Osteocyte (in vitro differentiated cells): ENCODE results near the gene ANTXR1. TPM values are rescaled to one million over a fixed set of nuclear protein-coding genes. Genes with fewer than 3 reads are reported as not detected.

Experiments used
- DNase-seq: peaks from one replicate; pipeline ENCODE4 v3.0.0; 2021; ENCODE audit warnings: mixed read lengths; ENCODE audit not compliant: unreplicated experiment; ENCODE audit errors: extremely low spot score
- H3K27ac Mint-ChIP-seq: one replicate; pipeline ENCODE4 v1.8.0; 2021; ENCODE audit warnings: mild to moderate bottlenecking, mixed read lengths; ENCODE audit not compliant: unreplicated experiment
- H3K27me3 Mint-ChIP-seq: one replicate; pipeline ENCODE4 v1.8.0; 2021; ENCODE audit warnings: mixed read lengths; ENCODE audit not compliant: unreplicated experiment
- H3K36me3 Mint-ChIP-seq: one replicate; pipeline ENCODE4 v1.8.0; 2021; ENCODE audit warnings: mixed read lengths; ENCODE audit not compliant: unreplicated experiment
- H3K4me1 Mint-ChIP-seq: one replicate; pipeline ENCODE4 v1.8.0; 2021; ENCODE audit warnings: mixed read lengths; ENCODE audit not compliant: unreplicated experiment
- H3K4me3 Mint-ChIP-seq: one replicate; pipeline ENCODE4 v1.8.0; 2021; ENCODE audit warnings: mild to moderate bottlenecking, moderate library complexity, mixed read lengths; ENCODE audit not compliant: unreplicated experiment
- H3K9me3 Mint-ChIP-seq: one replicate; pipeline ENCODE4 v1.8.0; 2021; ENCODE audit warnings: mixed read lengths; ENCODE audit not compliant: unreplicated experiment
- total RNA-seq: library from RNA; stranded (reverse); gene quantifications from 2 replicates; pipeline ENCODE4 v1.2.1, GENCODE V29; 2021
- TF ChIP-seq, protein P1 (sequence below): fragments of 200-600 bp; sonication (generic); IDR thresholded peaks from 2 replicates; pipeline ENCODE4 v1.5.0; 2021; ENCODE audit warnings: antibody characterized with exemption, mild to moderate bottlenecking, moderate library complexity

ANTXR1 gene
- total RNA-seq, 1 donor from 2014 or later, result 144 TPM

GRCh38 chr2:69180974-69181373, 168.0 kb downstream of the ANTXR1 start:
- Mint-ChIP-seq H3K27me3 (no peaks in the 10 kb centered on the region), H3K36me3 (peaks cover 49% of the 10 kb centered on the region), H3K27ac (no peak overlapping the region), H3K4me1 (peaks cover 23% of the 10 kb centered on the region), H3K9me3 (no peaks in the 10 kb centered on the region), H3K4me3 (no peak overlapping the region)
- no peak for DNase-seq
- TF ChIP-seq, protein P1, sequence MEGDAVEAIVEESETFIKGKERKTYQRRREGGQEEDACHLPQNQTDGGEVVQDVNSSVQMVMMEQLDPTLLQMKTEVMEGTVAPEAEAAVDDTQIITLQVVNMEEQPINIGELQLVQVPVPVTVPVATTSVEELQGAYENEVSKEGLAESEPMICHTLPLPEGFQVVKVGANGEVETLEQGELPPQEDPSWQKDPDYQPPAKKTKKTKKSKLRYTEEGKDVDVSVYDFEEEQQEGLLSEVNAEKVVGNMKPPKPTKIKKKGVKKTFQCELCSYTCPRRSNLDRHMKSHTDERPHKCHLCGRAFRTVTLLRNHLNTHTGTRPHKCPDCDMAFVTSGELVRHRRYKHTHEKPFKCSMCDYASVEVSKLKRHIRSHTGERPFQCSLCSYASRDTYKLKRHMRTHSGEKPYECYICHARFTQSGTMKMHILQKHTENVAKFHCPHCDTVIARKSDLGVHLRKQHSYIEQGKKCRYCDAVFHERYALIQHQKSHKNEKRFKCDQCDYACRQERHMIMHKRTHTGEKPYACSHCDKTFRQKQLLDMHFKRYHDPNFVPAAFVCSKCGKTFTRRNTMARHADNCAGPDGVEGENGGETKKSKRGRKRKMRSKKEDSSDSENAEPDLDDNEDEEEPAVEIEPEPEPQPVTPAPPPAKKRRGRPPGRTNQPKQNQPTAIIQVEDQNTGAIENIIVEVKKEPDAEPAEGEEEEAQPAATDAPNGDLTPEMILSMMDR, result no peak

DNA sequence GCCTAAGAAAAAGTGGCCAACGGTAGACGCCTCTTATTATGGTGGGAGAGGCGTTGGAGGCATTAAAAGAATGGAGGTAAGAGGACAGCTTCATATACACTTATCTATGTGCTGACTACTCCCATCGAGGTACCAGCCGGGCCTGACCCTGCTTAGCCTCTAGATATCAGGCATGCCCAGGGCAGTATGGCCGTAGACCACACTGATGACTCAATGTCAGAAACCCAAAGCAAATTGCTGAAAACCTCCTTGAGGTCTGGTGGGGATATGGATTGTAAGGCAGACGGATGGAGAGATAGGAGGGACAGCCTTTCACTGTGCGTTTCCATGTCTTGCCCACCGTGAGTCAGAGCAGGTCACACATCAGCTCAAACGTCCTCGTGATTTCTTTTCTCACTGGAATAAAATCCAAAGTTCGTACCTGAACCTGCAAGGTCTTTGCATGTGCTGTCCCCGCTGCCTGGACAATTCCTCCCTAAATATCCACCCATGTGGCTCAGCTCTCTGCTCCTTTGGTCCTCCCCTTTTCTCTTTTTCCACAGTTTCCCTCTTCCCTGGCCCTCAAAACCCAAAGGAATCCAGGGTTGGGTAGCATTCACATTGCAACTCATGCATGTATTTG, 168.9 kb downstream of the ANTXR1 start:
- no peaks in the 10 kb centered on the region for H3K27me3 Mint-ChIP-seq
- H3K4me1 Mint-ChIP-seq, result peaks cover 14% of the 10 kb centered on the region
- no peak overlapping the region for H3K27ac Mint-ChIP-seq
- H3K36me3 Mint-ChIP-seq, result peaks cover 56% of the 10 kb centered on the region
- DNase-seq, result no peak
- TF ChIP-seq, protein P1, result no peak
- no peaks in the 10 kb centered on the region for H3K9me3 Mint-ChIP-seq
- H3K4me3 Mint-ChIP-seq, result no peak overlapping the region

DNA sequence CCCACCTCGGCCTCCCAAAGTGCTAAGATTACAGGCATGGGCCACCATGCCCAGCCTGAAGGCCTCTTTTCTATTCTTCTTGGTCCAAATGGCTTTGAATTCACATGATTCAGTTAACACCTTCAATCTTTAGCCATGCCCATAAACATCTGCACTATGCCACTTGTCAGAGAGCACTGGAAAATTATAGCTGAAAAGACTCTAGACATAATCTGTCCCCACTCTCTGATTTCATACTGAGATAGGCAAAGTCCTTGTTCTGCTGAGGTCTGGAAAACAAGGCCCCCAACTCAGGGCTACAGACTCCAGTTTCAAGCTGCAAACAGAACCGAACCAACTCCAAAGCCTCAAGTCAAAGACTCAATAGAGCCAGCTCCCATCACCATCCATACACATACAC, 170.7 kb downstream of the ANTXR1 start:
- no peak overlapping the region for H3K27ac Mint-ChIP-seq
- H3K4me3 Mint-ChIP-seq, result no peak overlapping the region
- no peak for DNase-seq
- TF ChIP-seq, protein P1, result no peak
- H3K27me3 Mint-ChIP-seq, result no peaks in the 10 kb centered on the region
- no peaks in the 10 kb centered on the region for H3K9me3 Mint-ChIP-seq
- H3K36me3 Mint-ChIP-seq, result peaks cover 59% of the 10 kb centered on the region
- H3K4me1 Mint-ChIP-seq, result peaks cover 5% of the 10 kb centered on the region

GRCh38 chr2:69184224-69184623, 171.2 kb downstream of the ANTXR1 start:
- Mint-ChIP-seq H3K27me3 (no peaks in the 10 kb centered on the region), H3K4me1 (peaks cover 7% of the 10 kb centered on the region), H3K27ac (no peak overlapping the region), H3K4me3 (no peak overlapping the region), H3K9me3 (no peaks in the 10 kb centered on the region), H3K36me3 (peaks cover 63% of the 10 kb centered on the region)
- TF ChIP-seq, protein P1, result no peak
- DNase-seq, result no peak

DNA sequence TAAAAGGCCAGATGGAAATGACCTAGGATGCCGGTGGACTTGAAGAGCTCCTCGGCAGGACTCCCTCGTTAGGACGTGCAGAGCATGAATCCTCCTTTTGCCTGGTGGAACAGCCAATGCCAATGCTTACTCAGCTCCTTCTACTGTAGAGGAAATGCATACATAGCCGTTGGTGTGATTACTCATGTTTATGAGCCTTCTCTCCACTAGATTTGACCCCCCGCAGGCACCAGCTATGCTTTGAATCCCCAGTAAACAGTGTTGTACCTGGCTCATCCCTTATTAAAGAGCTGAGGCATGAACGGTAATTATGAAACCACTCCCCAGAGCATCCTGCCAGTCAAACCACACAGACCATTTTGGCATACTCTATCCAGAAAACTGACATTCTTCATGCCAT, 172.8 kb downstream of the ANTXR1 start:
- no peak overlapping the region for H3K4me3 Mint-ChIP-seq
- DNase-seq, result no peak
- peaks cover 22% of the 10 kb centered on the region for H3K4me1 Mint-ChIP-seq
- H3K36me3 Mint-ChIP-seq, result peaks cover 67% of the 10 kb centered on the region
- H3K27me3 Mint-ChIP-seq, result no peaks in the 10 kb centered on the region
- no peak overlapping the region for H3K27ac Mint-ChIP-seq
- TF ChIP-seq, protein P1, result no peak
- no peaks in the 10 kb centered on the region for H3K9me3 Mint-ChIP-seq
